ENCODE data around the gene OR51F1. TPM values are rescaled to one million over a fixed set of nuclear protein-coding genes. Genes with fewer than 3 reads are reported as not detected.
"Not testable (repeated sequence)": the region's sequence is repeated elsewhere in the genome, so short reads cannot be mapped to it uniquely, and the experiment has no call there.

The OR51F1 gene
- total RNA-seq = not detected

- no peak for DNase-seq
Measured at GRCh38 chr11:4769838-4770237, at the start of gene OR51F1. Gene OR51F1, minus strand, starts transcription at chr11:4769938. Its CDS starts 0 bp downstream, at chr11:4769938.

- no peak for DNase-seq
Measured at GRCh38 chr11:4809246-4809645, 39.5 kb upstream of the OR51F1 start.

DNA sequence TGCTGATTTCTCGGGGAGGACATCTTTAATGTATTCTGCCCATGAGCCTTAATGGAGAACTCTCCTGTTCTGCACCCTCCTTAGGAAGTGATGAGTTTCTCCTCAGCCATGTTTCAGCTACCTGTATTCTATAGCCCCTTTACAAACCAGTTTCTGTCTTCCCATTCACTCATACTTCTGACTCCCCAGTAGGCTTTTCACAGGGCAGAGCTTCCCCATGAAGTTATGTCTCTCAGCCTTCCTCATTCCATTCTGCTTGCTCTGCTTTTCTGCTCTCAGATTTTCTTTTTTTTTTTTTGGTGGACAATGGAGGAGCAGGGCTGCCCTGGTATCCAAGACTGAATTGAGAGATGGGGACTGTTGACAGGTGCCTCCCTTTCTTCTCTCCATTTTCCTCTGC, 38.7 kb upstream of the OR51F1 start:
- no peak for DNase-seq

DNA sequence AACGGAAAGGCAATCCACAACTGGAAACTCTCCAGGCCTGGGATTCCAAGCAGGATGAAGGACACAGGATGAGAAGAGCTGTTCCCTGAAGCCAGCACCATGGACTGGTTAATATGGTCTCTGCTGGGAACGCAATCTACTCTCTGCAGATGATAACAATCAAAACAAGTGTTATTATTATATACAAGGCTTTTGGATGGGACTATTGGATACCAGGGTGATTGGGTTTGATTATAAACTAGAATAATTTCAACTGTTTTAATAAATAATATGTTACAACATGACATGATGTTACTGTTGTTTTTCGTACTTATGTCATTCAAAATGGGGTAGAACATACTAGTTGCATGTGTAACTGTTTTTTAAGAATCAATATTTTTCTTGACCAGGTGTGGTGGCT, 34.5 kb upstream of the OR51F1 start, which contains the start of gene OR52R1:
Gene OR52R1, minus strand, starts transcription at position 101 of the 400 bp plus-strand sequence. Its CDS starts 0 bp downstream, at position 101.
- DNase-seq = no peak

GRCh38 chr11:4801316-4801715, 31.6 kb upstream of the OR51F1 start:
- not testable (repeated sequence) for DNase-seq

GRCh38 chr11:4798427-4799183, 28.9 kb upstream of the OR51F1 start:
- no peak for DNase-seq

- no peak for DNase-seq
Measured at GRCh38 chr11:4797206-4797605, 27.5 kb upstream of the OR51F1 start.

DNA sequence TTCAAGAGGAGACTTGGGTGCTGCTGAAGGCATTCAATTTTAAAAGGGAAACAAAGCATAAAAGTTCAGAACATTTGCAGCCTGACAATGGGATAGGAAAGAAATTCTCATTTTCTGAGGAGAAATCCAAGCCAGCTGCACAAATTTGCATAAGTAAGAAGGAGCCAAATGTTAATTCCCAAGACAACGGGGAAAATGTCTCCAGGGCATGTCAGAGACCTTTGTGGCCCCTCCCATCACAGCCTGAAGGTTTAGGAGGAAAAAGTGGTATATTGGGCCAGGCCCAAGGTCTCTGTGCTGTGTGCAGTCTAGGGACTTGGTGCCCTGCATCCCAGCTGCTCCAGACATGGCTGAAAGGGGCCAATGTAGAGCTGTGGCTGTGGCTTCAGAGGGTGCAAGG, 12.7 kb upstream of the OR51F1 start:
- DNase-seq = no peak

GRCh38 chr11:4768094-4768493, 1.6 kb downstream of the OR51F1 start:
- DNase-seq = no peak

DNA sequence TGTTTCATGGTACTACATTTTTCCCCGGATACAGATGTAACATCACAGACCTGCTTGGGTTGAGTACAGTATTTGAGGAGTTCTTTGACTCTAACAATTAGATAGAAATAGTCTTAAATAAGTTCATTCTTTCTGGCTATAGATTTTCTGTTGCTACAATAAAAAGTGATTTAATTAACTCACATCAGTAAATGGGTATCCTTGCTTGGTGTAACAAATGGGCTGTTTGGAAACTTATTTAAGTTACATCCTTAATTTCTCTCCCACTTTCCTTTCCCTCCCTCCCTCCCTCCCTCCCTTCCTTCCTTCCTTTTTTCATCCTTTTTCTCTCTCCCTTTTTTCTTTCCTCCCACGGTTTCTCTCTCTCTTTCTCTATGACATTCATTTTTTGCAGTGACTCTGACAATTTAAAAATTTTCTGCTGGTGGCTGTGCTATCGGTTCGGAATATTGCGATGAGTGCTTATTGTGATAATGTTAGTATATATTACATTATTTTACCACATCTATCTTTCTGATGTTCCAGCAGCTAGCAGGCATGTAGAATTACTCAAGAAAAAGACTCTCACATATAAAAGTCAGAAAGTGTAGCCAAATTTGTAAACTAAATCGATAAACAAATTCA, 3.2 kb downstream of the OR51F1 start:
- DNase-seq = no peak

DNA sequence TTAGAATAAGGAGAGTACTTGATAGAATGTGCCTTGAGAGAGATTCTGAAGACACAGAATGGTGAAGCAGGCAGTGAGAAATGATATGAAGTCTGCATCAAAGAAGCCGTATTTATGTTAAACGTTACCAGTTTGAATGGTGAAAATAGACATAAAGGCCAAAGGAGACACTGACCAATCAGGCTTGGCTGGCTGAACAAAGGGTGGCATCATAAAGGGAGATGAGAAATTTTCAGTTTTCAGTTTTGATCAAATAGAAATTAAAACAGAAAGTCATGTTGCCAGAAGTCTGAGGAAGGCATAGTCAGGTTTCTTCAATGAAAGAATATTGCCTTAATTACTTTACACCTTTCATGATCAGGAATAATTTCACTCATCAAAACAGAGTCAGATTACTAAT, 6.6 kb downstream of the OR51F1 start:
- no peak for DNase-seq

- no peak for DNase-seq
Measured at GRCh38 chr11:4751201-4751600, 18.5 kb downstream of the OR51F1 start.

DNA sequence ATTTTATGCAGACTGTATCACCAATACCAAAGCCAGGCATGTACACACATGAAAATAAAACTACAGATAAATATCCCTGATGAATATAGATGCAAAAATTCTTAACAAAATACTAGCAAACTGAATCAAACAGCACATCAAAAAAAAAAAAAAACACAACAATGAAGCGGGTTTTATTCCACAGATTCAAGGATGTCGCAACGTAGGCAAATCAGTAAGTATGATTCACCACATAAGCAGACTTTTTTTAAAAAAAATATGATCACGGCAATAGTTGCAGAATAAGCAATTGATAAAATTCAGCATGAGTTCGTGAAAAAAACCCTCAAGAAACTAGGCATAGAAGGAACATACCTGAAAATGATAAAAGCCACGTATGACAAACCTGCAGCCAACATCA, 21.3 kb downstream of the OR51F1 start:
- no peak for DNase-seq

- no peak for DNase-seq
Measured at GRCh38 chr11:4740735-4741134, 29.0 kb downstream of the OR51F1 start.

GRCh38 chr11:4727171-4727570, 42.6 kb downstream of the OR51F1 start:
- no peak for DNase-seq

DNA sequence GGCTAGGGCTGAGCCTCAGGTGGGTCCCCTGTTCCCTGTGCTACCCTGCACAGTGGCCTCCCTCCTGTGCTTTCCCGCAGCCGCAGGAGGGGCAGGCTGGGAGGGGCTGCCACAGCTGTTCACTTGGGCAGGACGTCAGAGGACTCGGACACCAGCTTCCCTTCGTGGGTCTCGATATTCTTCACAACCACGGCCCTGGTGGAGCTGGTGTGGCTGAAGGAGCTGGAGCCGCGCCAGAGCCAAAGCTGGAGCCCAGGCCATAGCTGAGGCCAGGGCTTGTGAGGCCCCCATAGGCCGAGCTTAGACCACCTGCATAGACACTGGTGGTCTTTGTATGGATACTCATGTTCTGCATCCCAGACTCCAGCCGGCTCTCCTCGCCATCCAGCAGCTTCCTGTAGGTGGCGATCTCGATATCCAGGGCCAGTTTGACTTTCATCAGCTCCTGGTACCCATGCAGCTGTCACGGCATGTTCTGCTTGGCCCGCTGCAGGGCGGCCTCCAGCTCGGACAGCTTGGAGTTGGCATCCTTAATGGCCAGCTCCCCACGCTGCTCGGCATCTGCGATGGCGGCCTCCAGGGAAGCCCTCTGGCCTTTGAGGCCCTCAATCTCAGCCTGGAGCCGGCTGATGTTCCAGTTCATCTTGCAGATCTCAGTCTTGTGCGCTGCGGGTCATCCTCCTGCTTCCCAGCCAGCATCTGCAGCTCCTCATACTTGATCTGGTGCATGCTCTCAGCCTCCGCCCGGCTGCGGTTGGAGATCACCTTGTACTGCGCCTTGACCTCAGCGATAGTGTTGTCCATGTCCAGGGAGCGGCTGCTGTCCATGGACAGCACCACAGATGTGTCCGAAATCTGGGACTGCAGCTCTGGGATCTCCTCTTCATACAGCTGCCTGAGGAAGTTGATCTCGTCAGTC, 46.9 kb downstream of the OR51F1 start:
- DNase-seq = not testable (repeated sequence)

Small RNA genes lying within 50 kb of the gene (small RNA-seq; reads per million reads assigned to genes)
- gene RF00091 (ENCODE audit: low replicate concordance) = not detected

Other genes starting within 250 kb of the OR51F1 start
- not detected for gene OR52M1, start 224.7 kb downstream of the OR51F1 start, total RNA-seq
- not detected for gene OR52I2, start 188.2 kb downstream of the OR51F1 start, total RNA-seq
- not detected for gene OR52I1, start 175.9 kb downstream of the OR51F1 start, total RNA-seq
- 6.7 TPM for gene TRIM68, start 161.7 kb downstream of the OR51F1 start, total RNA-seq
- gene OR51D1, start 132.5 kb downstream of the OR51F1 start, total RNA-seq = not detected
- gene OR51E1, start 126.0 kb downstream of the OR51F1 start, total RNA-seq = 1.9 TPM
- gene OR51E2, start 72.1 kb downstream of the OR51F1 start, total RNA-seq = not detected
- not detected for gene MMP26, start 65.2 kb downstream of the OR51F1 start, total RNA-seq
- gene OR52R1, start 34.4 kb upstream of the OR51F1 start, total RNA-seq = not detected
- gene OR51F2, start 51.4 kb upstream of the OR51F1 start, total RNA-seq = not detected
- not detected for gene OR51S1, start 79.3 kb upstream of the OR51F1 start, total RNA-seq
- gene OR51T1, start 112.0 kb upstream of the OR51F1 start, total RNA-seq = not detected
- not detected for gene OR51A7, start 133.8 kb upstream of the OR51F1 start, total RNA-seq
- gene OR51G2, start 149.4 kb upstream of the OR51F1 start, total RNA-seq = not detected
- not detected for gene OR51G1, start 154.4 kb upstream of the OR51F1 start, total RNA-seq
- gene OR51A4, start 177.7 kb upstream of the OR51F1 start, total RNA-seq = not detected
- gene OR51A2, start 185.8 kb upstream of the OR51F1 start, total RNA-seq = not detected
- not detected for gene OR51L1, start 224.9 kb upstream of the OR51F1 start, total RNA-seq